HG03439 (cell line): ENCODE data around the gene NOD2.

ENCODE experiments used
- ATAC-seq: cut with Tn5 transposase; IDR thresholded peaks from one replicate; pipeline ENCODE4 v1.9.1; 2021; ENCODE audit warnings: mild to moderate bottlenecking, moderate library complexity; ENCODE audit not compliant: unreplicated experiment

The NOD2 gene

GRCh38 chr16:50778284-50779163, 85.1 kb downstream of the NOD2 start:
- no peak for ATAC-seq

GRCh38 chr16:50781043-50781442, 87.6 kb downstream of the NOD2 start:
- no peak for ATAC-seq

- ATAC-seq = no peak
Observed at GRCh38 chr16:50781518-50781917, 88.1 kb downstream of the NOD2 start.
